GM21515 (cell line): ENCODE data around the gene LCNL1.
"Not testable (repeated sequence)": the region's sequence is repeated elsewhere in the genome, so short reads cannot be mapped to it uniquely, and the experiment has no call there.

ENCODE experiments used
- ATAC-seq: cut with Tn5 transposase; IDR thresholded peaks from one replicate; pipeline ENCODE4 v1.9.1; 2021; ENCODE audit not compliant: unreplicated experiment

Gene LCNL1

DNA sequence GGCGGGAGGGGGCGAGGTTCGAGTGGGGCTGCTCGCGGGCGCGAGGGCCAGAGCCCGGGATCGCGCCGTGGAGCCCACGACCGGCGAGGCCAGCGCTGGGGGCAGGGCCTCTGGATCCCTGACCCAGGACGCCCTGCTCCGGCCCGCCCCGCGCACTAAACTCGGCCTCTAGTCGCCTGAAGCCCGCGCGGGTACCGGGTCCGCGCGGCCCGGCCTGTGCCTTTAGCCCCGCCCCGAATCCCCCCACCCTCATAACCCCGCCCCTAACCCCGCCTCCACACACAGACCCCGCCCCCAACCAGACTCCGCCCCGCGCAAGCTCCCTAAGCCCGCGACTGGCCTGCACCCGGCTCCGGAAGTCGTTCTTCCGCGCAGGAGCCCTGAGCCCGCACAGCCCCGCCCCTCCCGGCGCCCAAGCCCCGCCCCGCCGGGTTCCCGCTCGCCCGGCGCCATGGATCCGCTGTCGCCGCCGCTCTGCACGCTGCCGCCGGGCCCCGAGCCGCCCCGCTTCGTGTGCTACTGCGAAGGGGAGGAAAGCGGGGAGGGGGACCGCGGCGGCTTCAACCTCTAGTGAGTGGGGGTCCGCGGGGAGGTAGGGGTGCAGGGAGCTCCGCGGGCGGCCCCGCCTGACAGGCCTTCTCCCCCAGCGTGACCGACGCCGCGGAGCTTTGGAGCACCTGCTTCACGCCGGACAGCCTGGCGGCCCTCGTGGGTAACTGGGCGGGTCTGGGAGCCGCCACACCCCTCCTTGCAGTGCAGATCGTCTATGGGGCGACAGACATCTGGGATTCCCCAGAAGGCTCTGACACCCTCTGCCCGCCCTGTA is 9.4 kb downstream of the LCNL1 start, which contains the start of gene PAXX:
Gene PAXX, plus strand, starts transcription at position 430 of the 826 bp plus-strand sequence. Its CDS starts 22 bp downstream, at position 452.
- peak; percentile 69 for ATAC-seq

DNA sequence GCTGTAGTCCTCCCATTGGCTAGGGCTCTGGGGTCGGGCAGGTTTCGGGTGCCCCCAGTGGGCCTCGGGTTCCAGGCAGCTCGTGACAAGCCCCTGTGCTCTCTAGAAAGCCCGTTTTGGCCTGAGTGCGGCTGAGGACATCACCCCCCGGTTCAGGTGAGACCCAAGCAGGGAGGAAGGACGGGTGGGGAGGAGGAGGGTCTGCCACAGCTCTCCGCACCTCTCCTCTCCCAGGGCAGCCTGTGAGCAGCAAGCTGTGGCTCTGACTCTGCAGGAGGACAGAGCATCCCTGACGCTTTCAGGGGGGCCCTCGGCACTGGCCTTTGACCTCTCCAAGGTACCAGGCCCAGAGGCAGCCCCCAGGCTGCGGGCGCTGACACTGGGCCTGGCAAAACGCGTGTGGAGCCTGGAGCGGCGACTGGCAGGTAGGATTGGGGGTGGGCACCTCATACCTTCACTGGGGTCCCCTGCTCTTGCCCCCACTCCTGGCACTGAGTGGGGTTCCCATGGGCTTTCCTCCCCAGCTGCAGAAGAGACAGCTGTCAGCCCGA is 10.1 kb downstream of the LCNL1 start:
- ATAC-seq: no peak

DNA sequence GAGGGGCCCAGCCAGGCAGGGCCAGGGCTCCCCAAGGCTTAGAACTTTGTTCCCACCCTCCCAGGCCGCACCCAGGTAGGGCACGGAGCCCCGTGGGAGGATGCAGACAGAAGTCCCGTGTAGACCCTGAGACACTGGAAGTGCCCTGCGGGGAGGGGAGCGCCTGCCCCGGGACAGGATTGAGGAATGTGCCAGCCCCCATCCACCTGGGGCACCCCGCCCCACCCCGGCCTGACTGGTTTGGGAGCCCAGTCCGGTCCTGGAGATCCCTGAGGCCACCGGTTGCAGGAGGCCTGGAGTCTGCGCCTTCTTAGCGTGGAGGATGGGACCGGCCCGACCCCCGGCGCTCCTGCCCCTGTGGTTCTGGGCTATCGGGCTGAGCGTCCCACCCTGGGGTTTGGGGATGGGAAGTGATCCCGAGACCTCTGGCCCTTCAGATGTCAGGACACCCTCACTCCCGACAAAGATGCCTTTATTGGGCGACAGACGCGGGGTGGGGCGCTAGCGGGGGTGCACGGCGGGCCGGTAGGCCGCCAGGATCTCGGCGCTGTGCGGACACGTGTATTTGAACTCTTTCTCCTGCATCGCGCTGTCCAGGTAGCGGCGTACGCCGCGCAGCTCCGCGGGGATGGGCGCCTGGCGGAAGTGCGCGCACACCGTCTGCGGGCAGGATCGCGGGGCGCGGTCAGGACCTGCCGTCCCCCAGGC is 11.5 kb downstream of the LCNL1 start:
- ATAC-seq: no peak

DNA sequence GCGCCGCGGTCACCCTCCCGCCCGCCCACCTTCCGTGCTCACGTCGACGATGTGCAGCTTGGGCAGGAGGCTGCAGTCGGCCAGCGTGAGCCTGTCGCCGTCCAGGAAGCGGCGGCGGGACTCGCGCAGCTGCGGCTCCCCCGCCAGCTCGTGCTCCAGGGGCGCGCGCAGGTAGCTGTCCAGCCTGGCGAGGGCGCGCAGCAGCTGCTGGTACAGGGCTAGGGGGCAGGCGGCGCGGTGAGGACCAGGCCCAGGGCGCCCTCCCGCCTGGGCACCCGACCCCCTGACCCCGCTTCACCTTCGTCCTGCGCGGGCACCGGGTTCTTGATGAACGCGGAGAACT is 12.1 kb downstream of the LCNL1 start:
- no peak for ATAC-seq

DNA sequence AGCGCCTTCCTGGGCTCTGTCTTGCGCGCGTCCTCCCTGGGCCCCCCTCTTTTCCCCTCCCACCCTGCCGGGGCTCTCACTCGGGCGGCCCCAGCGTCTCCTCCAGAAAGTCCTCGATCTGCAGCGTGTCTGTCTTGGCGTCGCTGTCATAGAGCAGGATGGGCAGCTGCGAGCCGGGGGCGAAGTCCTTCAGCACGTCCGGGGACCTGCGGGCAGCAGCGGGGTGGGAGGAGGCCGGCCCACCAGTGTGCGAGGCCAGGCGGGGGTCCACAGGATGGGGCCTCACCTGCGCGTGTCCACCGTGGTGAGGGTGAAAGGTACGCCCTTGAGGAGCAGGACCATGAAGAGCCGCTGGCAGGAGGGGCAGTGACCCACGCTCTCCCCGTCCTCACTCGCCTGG is 12.6 kb downstream of the LCNL1 start:
- ATAC-seq: no peak

DNA sequence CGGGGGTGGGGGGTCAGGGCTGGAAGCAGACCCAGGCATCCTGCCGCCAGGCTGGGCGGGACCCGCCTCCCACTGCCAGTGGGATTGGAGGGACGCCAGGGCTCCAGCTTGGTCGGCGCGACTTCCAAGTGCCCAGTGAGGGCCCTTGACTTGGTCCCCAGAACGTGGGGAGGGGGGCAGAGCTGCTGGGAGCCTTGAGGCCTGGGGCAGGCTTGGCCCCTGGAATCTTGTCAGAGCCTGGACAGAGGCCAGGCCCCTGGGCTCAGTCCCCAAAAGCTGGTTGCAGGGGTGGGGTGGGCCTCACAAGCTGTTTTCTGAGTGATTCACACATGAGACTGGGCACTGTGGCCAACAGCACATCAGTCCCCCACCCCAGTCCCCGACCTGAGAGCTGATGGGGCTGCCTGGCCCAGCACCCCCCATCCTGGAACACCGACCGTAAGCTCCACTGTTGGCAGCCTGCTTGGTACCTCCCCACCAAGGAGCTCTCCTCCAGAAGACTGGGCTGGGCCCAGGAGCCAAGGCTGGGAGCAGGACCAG is 13.0 kb downstream of the LCNL1 start:
- ATAC-seq: no peak

DNA sequence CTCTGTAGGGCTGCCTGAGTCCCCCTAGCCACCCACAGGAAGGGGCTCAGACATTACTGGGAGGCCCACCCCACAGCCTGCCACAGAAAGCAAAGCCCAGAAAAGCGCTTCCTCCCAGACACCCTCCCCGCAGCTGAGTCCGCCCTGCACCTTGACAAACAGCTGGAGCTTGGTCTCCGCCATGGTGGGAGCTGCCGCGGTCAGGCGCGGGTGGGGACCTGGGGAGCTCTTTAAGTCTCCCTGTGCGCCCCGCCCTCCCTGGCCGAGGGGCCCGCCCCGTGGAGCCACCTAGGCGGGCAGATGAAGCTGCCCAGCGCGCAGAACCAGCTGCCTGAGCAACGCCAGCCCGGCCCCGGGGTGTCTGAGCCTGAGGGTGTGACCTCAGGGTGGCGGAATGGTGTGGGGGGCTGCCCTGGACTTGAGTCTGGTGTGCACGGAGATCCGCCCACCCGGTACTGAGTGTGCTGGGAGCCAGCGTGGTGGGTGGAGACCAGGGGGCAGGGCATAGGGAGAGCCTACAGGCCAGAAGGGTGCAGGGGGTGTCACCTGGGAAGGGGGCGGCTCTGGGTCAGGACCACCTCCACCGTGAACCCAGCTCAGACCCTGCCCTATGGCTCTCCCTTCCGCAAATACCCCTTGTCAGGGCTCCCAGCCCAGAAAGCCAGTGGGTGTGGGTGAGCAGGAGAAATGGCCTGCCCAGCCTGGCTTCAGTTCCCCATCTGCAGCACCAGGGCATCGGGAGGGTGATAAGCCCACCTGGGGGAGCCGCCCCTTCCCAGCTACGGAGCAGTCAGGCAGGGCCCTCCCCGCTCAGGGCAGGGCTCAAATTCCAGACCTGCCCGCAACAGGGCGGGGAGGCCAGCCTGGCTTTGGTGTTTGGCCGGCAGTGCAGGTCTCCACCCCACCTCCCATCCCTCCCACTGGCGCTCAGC is 13.8 kb downstream of the LCNL1 start, which contains the start of gene CLIC3:
Gene CLIC3, minus strand, starts transcription at position 208 of the 932 bp plus-strand sequence. Its CDS starts 25 bp downstream, at position 183.
- no peak for ATAC-seq

DNA sequence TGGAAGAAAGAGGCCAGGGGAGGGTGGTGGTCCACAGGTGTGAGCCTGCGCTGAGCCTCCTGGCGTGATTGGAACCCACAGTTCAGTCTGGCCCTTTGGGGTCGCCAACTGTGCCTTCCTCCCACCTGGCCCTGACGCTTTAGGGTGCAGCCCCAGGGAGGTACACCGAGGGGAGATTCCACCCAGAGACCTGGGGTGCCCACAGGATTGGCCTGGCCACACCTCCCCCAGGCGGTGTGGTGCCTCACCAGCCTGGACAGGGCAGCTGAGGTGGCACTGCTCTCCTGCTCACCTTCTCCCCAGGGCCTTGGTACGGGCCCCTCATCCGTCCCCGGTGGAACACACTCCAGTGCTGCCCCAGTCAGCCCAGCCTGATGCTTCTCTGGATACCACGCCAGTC is 14.6 kb downstream of the LCNL1 start:
- ATAC-seq: no peak

DNA sequence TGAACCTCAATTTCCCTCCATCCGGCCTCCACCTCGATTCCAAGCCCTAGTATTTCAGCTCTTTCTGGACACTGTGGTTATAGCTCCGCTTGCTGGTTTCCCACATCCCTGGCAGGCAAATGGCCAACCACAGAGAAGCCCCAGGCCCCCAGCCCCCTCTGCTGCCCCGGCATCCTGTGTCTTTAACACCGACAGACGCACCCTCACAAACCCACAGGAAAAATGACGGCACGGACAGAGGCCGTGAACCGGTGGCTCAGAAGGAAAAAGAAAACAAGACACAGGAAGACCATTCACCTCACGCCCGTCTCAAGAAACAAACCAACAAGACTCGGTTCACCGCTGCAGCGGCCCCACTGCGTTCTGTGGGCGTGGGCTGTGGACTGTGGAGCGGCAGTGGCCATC is 15.0 kb downstream of the LCNL1 start:
- no peak for ATAC-seq

DNA sequence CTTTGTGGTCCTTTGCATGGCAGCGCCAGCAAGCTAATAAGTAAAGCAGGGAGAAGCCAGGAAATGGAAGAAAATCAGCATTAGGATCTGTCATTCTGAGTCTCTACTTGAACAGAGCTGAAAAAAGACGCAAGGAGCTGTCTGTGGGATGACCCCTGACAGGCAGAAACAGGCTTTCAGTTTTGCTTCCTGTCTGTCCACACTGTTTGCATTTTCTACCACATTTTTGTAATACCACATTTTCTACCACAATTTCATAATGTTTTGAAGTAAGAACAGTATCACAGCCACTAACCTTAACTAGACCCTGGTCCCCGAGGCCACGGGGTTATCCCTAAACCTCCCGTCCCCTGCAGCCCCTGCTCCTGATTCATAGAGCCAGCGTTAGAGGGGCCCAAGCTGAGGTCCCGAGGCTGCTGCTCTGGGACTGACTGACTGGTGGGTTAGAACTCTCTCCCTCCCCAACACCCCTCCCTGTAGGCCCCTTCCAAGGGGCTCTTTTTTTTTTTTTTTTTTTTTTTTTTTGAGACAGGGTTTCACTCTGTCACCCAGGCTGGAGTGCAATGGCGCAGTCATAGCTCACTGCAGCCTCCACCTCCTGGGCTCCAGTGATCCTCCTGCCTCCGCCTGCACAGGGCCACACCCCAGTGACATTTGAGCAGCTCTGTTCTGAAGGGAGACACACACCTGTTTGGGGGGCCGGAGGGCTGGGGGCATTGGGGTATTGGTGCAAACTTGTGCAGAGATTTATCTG is 17.6 kb downstream of the LCNL1 start:
- peak; percentile 69 for ATAC-seq

DNA sequence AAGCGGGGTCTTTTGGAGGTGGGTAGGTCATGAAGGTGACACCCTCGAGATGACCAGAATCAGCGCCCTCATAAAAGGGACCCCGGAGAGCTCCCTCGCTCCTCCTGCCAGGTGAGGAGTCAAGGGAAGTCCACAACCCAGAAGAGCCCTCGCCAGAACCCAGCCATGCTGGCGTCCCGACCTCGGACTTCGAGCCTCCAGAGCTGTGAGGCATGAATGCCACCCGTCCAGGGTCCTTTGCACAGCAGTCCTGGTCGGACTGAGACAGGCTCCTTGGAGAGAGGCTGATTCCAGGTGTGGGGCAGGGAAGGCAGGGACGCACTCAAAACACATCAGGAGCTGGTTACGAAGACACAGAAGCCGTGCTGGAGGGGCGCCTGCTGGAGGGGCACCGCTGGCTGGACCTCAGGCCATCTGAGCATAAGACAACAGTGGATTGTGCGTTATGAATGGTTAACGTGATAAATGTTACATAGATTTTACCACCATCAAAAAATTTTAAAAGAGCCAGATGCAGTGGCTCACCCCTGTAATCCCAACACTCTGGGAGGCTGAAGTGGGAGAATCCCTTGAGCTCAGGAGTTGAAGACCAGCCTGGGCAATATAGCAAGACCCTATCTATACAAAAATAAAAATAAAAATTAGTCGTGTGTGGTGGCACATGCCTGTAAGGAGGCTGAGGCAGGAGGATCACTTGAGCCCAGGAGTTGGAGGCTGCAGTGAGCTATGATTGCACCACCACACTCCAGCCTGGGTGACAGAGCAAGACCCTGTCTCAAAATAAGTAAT is 19.3 kb downstream of the LCNL1 start:
- no peak for ATAC-seq

DNA sequence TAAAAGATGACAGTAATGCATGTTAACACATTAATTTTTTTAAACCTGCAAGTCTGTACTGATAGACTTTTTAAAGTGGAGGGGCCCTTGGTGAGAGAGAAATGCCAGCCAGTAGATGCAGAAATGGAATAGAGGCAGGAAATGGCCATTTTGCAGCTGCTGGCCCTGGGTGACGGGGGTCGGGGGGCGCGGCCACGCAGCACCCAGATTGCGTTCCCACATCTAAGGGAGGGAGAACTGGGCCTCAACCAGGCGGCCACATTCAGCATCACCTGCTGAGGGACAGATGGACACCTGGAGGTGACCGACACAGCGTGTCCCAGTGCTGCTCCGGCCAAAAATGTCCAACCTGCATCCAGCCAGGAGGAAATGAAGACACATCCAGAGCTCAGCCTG is 19.9 kb downstream of the LCNL1 start:
- ATAC-seq: no peak

DNA sequence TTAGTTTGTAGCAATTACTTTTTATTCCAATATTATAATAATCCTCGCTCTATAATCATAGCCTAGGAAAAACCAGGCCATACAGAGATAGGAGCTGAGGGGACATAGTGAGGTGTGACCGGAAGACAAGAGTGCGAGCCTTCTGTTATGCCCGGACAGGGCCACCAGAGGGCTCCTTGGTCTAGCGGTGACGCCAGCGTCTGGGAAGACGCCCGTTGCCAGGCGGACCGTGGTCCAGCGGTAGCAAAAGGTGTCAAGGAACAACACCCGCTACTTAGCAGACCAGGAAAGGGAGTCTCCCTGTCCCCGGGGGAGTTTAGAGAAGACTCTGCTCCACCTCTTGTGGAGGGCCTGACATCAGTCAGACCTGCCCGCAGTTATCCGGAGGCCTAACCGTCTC is 21.5 kb downstream of the LCNL1 start:
- not testable (repeated sequence) for ATAC-seq

DNA sequence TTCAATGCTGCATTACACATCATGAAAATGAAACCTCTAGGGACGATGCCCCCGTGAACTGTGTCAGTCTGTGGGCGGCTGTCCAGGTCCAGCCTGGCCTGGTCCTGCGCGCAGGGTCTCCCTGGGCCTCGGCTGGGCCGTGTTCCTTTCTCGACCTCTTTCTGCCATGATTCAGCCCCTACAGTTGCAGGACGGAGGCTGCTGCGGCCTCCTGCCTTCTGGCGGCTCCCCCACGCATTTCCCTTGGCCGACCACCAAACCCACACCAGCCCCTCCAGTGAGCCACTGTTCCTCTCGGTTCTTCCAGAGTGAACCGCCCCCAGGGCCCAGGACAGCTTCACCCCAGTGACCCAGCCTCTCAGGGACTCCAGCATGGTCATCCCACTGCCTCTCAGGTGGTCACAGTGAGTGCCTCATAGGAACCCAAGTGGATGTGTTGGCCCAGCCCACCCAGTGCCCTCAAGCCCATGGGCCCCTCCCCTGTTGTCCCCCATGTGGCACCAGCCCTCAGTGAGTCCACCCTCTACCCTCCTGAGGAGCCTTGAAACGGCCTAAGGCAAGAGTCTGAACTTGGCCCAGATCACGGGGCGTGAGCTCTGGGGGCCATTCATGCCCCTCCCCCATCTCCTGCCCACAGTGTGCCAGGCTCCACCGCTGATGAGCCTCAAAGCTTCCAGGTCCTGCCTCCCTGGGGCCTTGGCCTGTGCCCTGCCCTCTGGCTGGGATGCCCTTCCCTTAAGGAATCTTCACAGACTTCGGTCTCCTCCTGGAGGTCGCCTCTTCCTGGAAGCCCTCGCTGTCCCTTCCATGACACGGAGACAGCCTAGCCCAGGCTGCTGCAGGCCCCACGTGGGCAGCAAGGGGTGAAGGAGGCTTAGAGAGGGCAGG is 23.6 kb downstream of the LCNL1 start:
- ATAC-seq: no peak

DNA sequence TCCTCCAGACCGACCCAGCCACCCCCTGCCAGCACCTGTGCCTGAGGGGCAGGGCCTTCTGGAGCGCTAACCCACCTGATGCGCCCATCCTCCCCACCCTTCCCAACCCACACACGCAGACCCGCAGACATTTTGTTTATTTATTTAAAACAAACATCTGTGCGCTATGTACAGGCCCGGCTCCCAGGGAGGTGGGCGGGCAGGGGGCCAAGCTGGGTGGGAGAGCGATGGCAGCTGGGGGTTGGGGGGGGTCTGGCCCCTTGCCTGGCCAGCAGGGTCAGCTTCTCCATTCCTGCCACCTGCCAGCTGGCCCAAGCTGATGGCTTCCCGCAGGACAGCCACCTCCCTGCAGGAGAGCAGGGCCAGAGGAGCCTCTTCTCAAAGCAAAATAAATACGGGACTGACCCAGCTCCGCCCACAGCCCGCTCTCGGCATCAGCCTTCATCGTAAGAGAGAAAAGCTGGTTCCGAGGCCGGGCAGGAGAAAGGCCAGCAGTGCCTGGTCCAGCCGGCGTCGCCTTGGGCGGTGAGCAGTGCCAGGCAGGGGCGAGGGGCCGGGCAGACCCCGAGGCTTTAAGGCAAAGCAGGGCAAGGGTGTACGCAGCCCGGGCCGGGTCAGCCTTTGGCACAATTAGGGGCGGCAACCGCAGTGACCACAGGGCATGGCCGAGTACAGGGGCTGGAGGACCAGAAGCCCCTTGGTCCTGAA is 24.5 kb downstream of the LCNL1 start:
- ATAC-seq: no peak

DNA sequence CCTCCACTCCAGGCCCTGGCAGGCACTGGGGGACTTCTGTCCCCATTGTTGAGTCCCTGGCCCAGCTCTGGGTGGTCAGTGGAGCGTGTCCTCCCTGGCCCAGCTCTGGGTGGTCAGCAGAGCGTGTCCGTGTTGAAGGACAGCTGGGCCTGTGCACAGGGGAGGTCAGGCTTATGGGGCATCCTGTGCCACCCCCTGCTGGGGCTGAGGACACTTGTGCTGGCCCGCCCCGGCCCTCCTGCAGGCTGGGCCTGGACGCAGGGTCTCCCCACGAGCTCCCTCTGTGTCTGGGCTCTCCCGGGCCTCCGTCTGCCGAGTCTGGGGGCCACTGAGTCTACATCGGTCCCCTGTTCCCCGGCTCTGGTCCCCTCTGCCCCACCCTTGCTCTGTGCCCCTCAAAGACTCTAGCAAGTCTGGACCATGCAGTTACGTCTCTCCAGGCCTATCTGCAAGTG is 25.1 kb downstream of the LCNL1 start:
- ATAC-seq: no peak

DNA sequence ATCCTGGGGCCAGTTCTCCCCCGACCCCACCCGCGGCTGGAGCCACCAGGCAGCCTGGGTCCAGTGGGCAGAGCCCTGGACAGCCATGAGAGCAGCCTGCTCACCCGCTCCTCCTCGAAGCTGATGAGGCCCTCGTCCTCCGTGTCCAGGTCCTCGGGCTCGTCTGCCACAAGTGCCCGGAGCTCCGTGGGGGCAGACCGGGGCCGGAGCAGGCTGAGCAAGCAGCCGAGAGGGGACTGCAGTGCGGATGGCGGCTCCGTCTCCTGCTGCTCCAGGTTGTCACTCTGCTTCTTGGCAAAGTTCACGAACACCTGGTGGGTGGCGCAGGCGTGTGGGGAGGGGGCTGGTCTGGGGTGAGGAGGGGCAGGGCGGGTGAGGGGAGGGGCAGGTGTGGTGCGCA is 25.5 kb downstream of the LCNL1 start:
- ATAC-seq: no peak
